ENCODE results near the gene NCAM1.

DNA sequence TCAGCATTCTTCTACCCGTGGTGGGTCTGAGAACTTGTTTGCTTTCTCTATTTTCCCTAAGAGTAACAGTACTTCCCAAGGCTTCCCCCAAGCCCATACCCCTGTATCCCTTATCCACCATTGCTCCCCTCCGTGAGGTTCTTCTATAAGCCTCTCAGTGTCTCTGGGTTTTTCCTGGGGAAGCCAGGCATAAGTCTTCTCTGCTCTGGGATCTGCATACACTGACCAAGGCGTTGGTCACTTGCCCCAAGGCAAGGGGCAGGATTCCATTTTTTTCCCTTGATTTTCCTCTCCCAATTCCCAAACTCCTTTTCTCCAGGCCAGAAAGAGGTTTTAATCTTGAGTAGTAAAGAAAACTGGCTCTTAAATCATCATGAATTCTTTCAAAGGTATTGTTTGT is 27.2 kb upstream of the NCAM1 start:
- TF ChIP-seq POLR2AphosphoS5 (IDR thresholded peaks at IDR 0.05), result no peak
- TF ChIP-seq, protein P1, sequence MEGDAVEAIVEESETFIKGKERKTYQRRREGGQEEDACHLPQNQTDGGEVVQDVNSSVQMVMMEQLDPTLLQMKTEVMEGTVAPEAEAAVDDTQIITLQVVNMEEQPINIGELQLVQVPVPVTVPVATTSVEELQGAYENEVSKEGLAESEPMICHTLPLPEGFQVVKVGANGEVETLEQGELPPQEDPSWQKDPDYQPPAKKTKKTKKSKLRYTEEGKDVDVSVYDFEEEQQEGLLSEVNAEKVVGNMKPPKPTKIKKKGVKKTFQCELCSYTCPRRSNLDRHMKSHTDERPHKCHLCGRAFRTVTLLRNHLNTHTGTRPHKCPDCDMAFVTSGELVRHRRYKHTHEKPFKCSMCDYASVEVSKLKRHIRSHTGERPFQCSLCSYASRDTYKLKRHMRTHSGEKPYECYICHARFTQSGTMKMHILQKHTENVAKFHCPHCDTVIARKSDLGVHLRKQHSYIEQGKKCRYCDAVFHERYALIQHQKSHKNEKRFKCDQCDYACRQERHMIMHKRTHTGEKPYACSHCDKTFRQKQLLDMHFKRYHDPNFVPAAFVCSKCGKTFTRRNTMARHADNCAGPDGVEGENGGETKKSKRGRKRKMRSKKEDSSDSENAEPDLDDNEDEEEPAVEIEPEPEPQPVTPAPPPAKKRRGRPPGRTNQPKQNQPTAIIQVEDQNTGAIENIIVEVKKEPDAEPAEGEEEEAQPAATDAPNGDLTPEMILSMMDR (IDR thresholded peaks at IDR 0.05), result no peak
- TF ChIP-seq POLR2A (IDR thresholded peaks at IDR 0.05), result no peak

All from sigmoid colon (tissue), 4 donors.